HepG2 (cell line): ENCODE data around the gene CD36. TPM values are rescaled to one million over a fixed set of nuclear protein-coding genes. Genes with fewer than 3 reads are reported as not detected.

ENCODE experiments used
- ATAC-seq: fragments of 200-7000 bp; cut with Tn5 transposase; 3 replicates; pipeline ENCODE4 v1.9.1; 2020; ENCODE audit warnings: mild to moderate bottlenecking, moderate library complexity
- BruUV-seq: library from RNA; stranded (reverse); fragments of 400-500 nt; replicated peaks from 2 replicates; lab custom pipeline; 2021; lab: Mats Ljungman, UMichigan
- CTCF ChIA-PET: fragments of 300-600 bp; formaldehyde crosslinking; extraction: SDS; loops from one replicate; lab custom pipeline; 2021; ENCODE audit warnings: low total read pairs, inconsistent platforms, low intra/inter-chr PET ratio; lab: Yijun Ruan, JAX
- POLR2A ChIA-PET: fragments of 350-600 bp; sonication (Branson Sonifier 250); formaldehyde crosslinking; loops from one replicate; lab custom pipeline; 2020; ENCODE audit warnings: antibody characterized with exemption, inconsistent platforms; lab: Yijun Ruan, JAX
- DNase-seq: peaks from one replicate; pipeline ENCODE4 v3.0.0-alpha.2; 2015; ENCODE audit warnings: low spot score
- FAIRE-seq: peaks from 3 replicates; lab custom pipeline; 2011; peaks lifted over from hg19 to GRCh38; lab: Jason Lieb, UNC
- H2AFZ ChIP-seq: one replicate; pipeline ENCODE4 v1.6.1; 2011; ENCODE audit warnings: low read length, inconsistent platforms
- H3K27ac ChIP-seq: fragments of 300-600 bp; 3 replicates; pipeline ENCODE4 v1.8.0; 2011; ENCODE audit warnings: mixed run types, mild to moderate bottlenecking, mixed read lengths, low read length, inconsistent platforms; ENCODE audit not compliant: insufficient read depth; ENCODE audit errors: extremely low read length
- H3K27me3 ChIP-seq, 2 experiments: fragments of 200-600 bp in 1 of 2; 2 replicates in 1 of 2; 3 replicates in 1 of 2; pipeline versions ENCODE4 v1.6.0 to v1.8.0; 2011; ENCODE audit warnings: low read length in 2 of 2, mild to moderate bottlenecking in 2 of 2, moderate library complexity in 2 of 2, inconsistent platforms in 1 of 2; ENCODE audit not compliant: insufficient read depth in 2 of 2, control insufficient read depth in 1 of 2
- H3K36me3 ChIP-seq, 2 experiments: fragments of 200-600 bp in 1 of 2; replicated peaks in 1 of 2; 2 replicates in 1 of 2; 3 replicates in 1 of 2; pipeline versions ENCODE4 v1.5.1 to v1.8.0; 2011; ENCODE audit warnings: low read length in 2 of 2, inconsistent platforms in 1 of 2; ENCODE audit not compliant: insufficient read depth in 2 of 2, control insufficient read depth in 1 of 2
- H3K4me1 ChIP-seq: 2 replicates; pipeline ENCODE4 v1.5.1; 2012; ENCODE audit warnings: low read length, inconsistent platforms; ENCODE audit not compliant: insufficient read depth
- H3K4me2 ChIP-seq: 2 replicates; pipeline ENCODE4 v1.6.0; 2011; ENCODE audit warnings: low read depth, low read length, inconsistent platforms
- H3K4me3 ChIP-seq, 3 experiments: fragments of 200-600 bp in 1 of 3; sonication (generic), shearing (Covaris generic) in 1 of 3; replicated peaks in 1 of 3; 2 replicates each; pipeline ENCODE4 v1.5.1; 2011 to 2016; ENCODE audit warnings: low read length in 3 of 3, inconsistent platforms in 2 of 3, low read depth in 2 of 3, mild to moderate bottlenecking in 2 of 3, control low read depth in 1 of 3, mixed read lengths in 1 of 3; ENCODE audit not compliant: insufficient read depth in 1 of 3
- H3K79me2 ChIP-seq: one replicate; pipeline ENCODE4 v1.6.1; 2011; ENCODE audit warnings: low read length, inconsistent platforms; ENCODE audit not compliant: insufficient read depth
- H3K9ac ChIP-seq: 2 replicates; pipeline ENCODE4 v1.6.0; 2011; ENCODE audit warnings: mild to moderate bottlenecking, low read depth, low read length, inconsistent platforms; ENCODE audit not compliant: insufficient read depth
- H3K9me3 ChIP-seq: 2 replicates; pipeline ENCODE4 v1.5.1; 2012; ENCODE audit warnings: mild to moderate bottlenecking, low read length
- H4K20me1 ChIP-seq: 2 replicates; pipeline ENCODE4 v1.6.0; 2011; ENCODE audit warnings: inconsistent platforms, mild to moderate bottlenecking, low read length, moderate library complexity; ENCODE audit not compliant: insufficient read depth
- ATF2 ChIP-seq: sonication (generic); formaldehyde crosslinking; IDR thresholded peaks from 2 replicates; pipeline ENCODE4 v1.4.0; 2020; ENCODE audit warnings: missing genetic modification reagents
- BCL3 ChIP-seq: sonication (generic); formaldehyde crosslinking; IDR thresholded peaks from 2 replicates; pipeline ENCODE4 v1.5.1; 2020; ENCODE audit warnings: mild to moderate bottlenecking, missing genetic modification reagents, moderate library complexity
- CREM ChIP-seq, 2 experiments: sonication (generic) in 1 of 2; formaldehyde crosslinking in 1 of 2; IDR thresholded peaks; 2 replicates each; pipeline versions ENCODE4 v1.4.0 to v1.6.1; 2016 to 2020; ENCODE audit warnings: antibody characterized with exemption in 1 of 2, mild to moderate bottlenecking in 1 of 2, missing genetic modification reagents in 1 of 2
- E2F1 ChIP-seq: sonication (generic); formaldehyde crosslinking; IDR thresholded peaks from 2 replicates; pipeline ENCODE4 v1.5.0; 2020; ENCODE audit warnings: missing genetic modification reagents
- FOXP4 ChIP-seq: sonication (generic); formaldehyde crosslinking; IDR thresholded peaks from 2 replicates; pipeline ENCODE4 v1.4.0; 2020; ENCODE audit warnings: missing genetic modification reagents
- GLI4 ChIP-seq: sonication (generic); formaldehyde crosslinking; IDR thresholded peaks from 2 replicates; pipeline ENCODE4 v1.5.1; 2020; ENCODE audit warnings: missing genetic modification reagents, mild to moderate bottlenecking, moderate library complexity, borderline replicate concordance
- HNF4G ChIP-seq, 2 experiments: sonication (generic) in 1 of 2; formaldehyde crosslinking in 1 of 2; IDR thresholded peaks; 2 replicates each; pipeline versions ENCODE4 v1.4.0 to v1.6.1; 2011 to 2020; ENCODE audit warnings: borderline replicate concordance in 2 of 2, low read depth in 2 of 2, mild to moderate bottlenecking in 2 of 2, low read length in 1 of 2, missing genetic modification reagents in 1 of 2, moderate library complexity in 1 of 2
- NFATC3 ChIP-seq: sonication (generic); formaldehyde crosslinking; IDR thresholded peaks from 2 replicates; pipeline ENCODE4 v1.5.1; 2020; ENCODE audit warnings: mild to moderate bottlenecking, missing genetic modification reagents
- SKIL ChIP-seq: sonication (generic); formaldehyde crosslinking; IDR thresholded peaks from 2 replicates; pipeline ENCODE4 v1.8.0; 2022; ENCODE audit warnings: missing genetic modification reagents, mild to moderate bottlenecking, moderate library complexity, borderline replicate concordance
- TCF7 ChIP-seq: sonication (generic); IDR thresholded peaks from 2 replicates; pipeline ENCODE4 v1.6.1; 2016; ENCODE audit warnings: antibody characterized with exemption, low read depth
- ZBTB3 ChIP-seq: sonication (generic); formaldehyde crosslinking; IDR thresholded peaks from 2 replicates; pipeline ENCODE4 v1.4.0; 2020; ENCODE audit warnings: low read depth, mild to moderate bottlenecking, moderate library complexity, missing genetic modification reagents, borderline replicate concordance
- ZBTB46 ChIP-seq: sonication (generic); formaldehyde crosslinking; IDR thresholded peaks from 2 replicates; pipeline ENCODE4 v1.4.0; 2020; ENCODE audit warnings: mild to moderate bottlenecking, missing genetic modification reagents, borderline replicate concordance
- ZFP62 ChIP-seq: sonication (generic); formaldehyde crosslinking; IDR thresholded peaks from 2 replicates; pipeline ENCODE4 v1.4.0; 2020; ENCODE audit warnings: missing genetic modification reagents
- WGBS: methylation state at CpG from one replicate; pipeline ENCODE4 v1.1.6; 2017; ENCODE audit warnings: low lambda C conversion rate; 5-methylcytosine and 5-hydroxymethylcytosine counted together
- in situ Hi-C: cut with HindIII; loops from 2 replicates; pipeline ENCODE4 v1.10.0; 2017; ENCODE audit warnings: low pct_unique_long_range_greater_than_20kb; ENCODE audit not compliant: extremely low pct_ligation_motif_present
- intact Hi-C: fragments of 100-400 bp; cut with micrococcal nuclease; formaldehyde crosslinking; loops from one replicate; pipeline ENCODE4 v1.10.0; 2022; ENCODE audit not compliant: unreplicated experiment
- polyA plus RNA-seq, 8 experiments: library from polyadenylated mRNA; depleted of rRNA in 3 of 8; stranded (reverse) in 7 of 8; unstranded in 1 of 8; fragments of >200 nt; fragmentation: Illumina TruSeq in 4 of 8; extraction: Trizol in 4 of 8; gene quantifications; 2 replicates each; pipeline versions ENCODE4 v1.2.1 to v1.2.3, GENCODE V29; 2011 to 2016; ENCODE audit warnings: low read depth in 4 of 8, missing spikeins in 1 of 8, mixed read lengths in 1 of 8; ENCODE audit not compliant: insufficient read depth in 1 of 8
- total RNA-seq, 5 experiments: library from RNA; depleted of rRNA; stranded (reverse); fragments of >200 nt; fragmentation: Illumina TruSeq; extraction: Trizol; gene quantifications; 2 replicates each; pipeline ENCODE4 v1.2.3, GENCODE V29; 2016; ENCODE audit warnings: low read depth in 1 of 5

The CD36 gene
- total and polyA plus RNA-seq, 2 of the 13 experiments (the other 11 are each of a cell fraction or from before 2014, with no cell fraction given): 2.8 to 4.8 TPM

- 97% methylated on average over 4 of the region's 4 CpGs for WGBS
- Histone ChIP-seq H3K4me1 (peaks cover 8% of the 10 kb centered on the region), H3K36me3 (no peaks in the 10 kb centered on the region), H3K9ac (no peak overlapping the region), H3K9me3 (no peaks in the 10 kb centered on the region), H3K79me2 (no peaks in the 10 kb centered on the region), H3K27ac (no peak overlapping the region), H3K4me3 (no peak overlapping the region), H2AFZ (no peak overlapping the region), H4K20me1 (no peaks in the 10 kb centered on the region), H3K4me2 (no peak overlapping the region), H3K27me3 (no peaks in the 10 kb centered on the region)
- POLR2A ChIA-PET: no interaction called here
- DNase-seq: no peak
- in situ Hi-C loops: no loop called here
- intact Hi-C loops: no loop called here
- no TSS peak for BruUV-seq
- FAIRE-seq: no peak
- ATAC-seq: no peak
- CTCF ChIA-PET: no interaction called here
- TF ChIP-seq TCF7 (no peak), FOXP4 (CRISPR knock-in tag) (no peak), ZBTB46 (CRISPR knock-in tag) (no peak), ZFP62 (no peak), SKIL (CRISPR knock-in tag) (no peak), BCL3 (no peak), E2F1 (no peak), ZBTB3 (CRISPR knock-in tag) (no peak), GLI4 (CRISPR knock-in tag) (no peak), HNF4G (IDR thresholded peaks at IDR 0.05; ENCODE audit: borderline replicate concordance, low read depth, low read length) (no peak), HNF4G (CRISPR knock-in tag; IDR thresholded peaks at IDR 0.05; ENCODE audit: borderline replicate concordance, low read depth) (no peak), ATF2 (no peak), CREM (IDR thresholded peaks at IDR 0.05) (no peak), CREM (CRISPR knock-in tag; IDR thresholded peaks at IDR 0.05) (no peak), NFATC3 (CRISPR knock-in tag) (no peak)
Measured at GRCh38 chr7:80601999-80602398, 36.4 kb upstream of the CD36 start.
